Measurements from ENCODE around the gene KCNK10. TPM values are rescaled to one million over a fixed set of nuclear protein-coding genes. Genes with fewer than 3 reads are reported as not detected.

The KCNK10 gene
- total and polyA plus RNA-seq, 3 experiments from 2014 or later = not detected

- Mint-ChIP-seq H3K27ac (peak overlapping the region in 1 of 8 donors; percentile 48), H3K36me3 (no peaks in the 10 kb centered on the region), H3K4me1 (no peaks in the 10 kb centered on the region), H3K4me3 (no peak overlapping the region), H3K9me3 (no peaks in the 10 kb centered on the region), H3K27me3 (peaks cover 15 to 33% of the 10 kb centered on the region in 2 donors)
- Histone ChIP-seq H3K36me3 (ENCODE audit: insufficient read depth, low read length) (no peaks in the 10 kb centered on the region), H3K27me3 (ENCODE audit: insufficient read depth, low read length, poor library complexity, severe bottlenecking) (no peaks in the 10 kb centered on the region), H3K27ac (ENCODE audit: low read depth, low read length) (no peak overlapping the region), H3K4me1 (ENCODE audit: insufficient read depth, low read length) (no peaks in the 10 kb centered on the region), H3K9me3 (ENCODE audit: low read length) (no peaks in the 10 kb centered on the region), H3K4me3 (ENCODE audit: low read length) (no peak overlapping the region)
- ChIA-PET CTCF (no interaction called here), POLR2A (no interaction called here)
- DNase-seq = no peak
Measured at GRCh38 chr14:88255798-88256197, 67.3 kb downstream of the KCNK10 start.

GRCh38 chr14:88255196-88255595 lies 67.9 kb downstream of the KCNK10 start:
- POLR2A ChIA-PET = no interaction called here
- no peak for DNase-seq
- H3K36me3 Mint-ChIP-seq = no peaks in the 10 kb centered on the region
- H3K27ac Mint-ChIP-seq = no peak overlapping the region
- no peaks in the 10 kb centered on the region for H3K9me3 Mint-ChIP-seq
- no peak overlapping the region for H3K4me3 Mint-ChIP-seq
- no peaks in the 10 kb centered on the region for H3K9me3 ChIP-seq (ENCODE audit: low read length)
- peaks cover 17 to 36% of the 10 kb centered on the region in 2 donors for H3K27me3 Mint-ChIP-seq
- H3K27me3 ChIP-seq (ENCODE audit: insufficient read depth, low read length, poor library complexity, severe bottlenecking) = no peaks in the 10 kb centered on the region
- H3K4me1 Mint-ChIP-seq = no peaks in the 10 kb centered on the region
- no peak overlapping the region for H3K4me3 ChIP-seq (ENCODE audit: low read length)
- H3K27ac ChIP-seq (ENCODE audit: low read depth, low read length) = no peak overlapping the region
- H3K4me1 ChIP-seq (ENCODE audit: insufficient read depth, low read length) = no peaks in the 10 kb centered on the region
- CTCF ChIA-PET = no interaction called here
- H3K36me3 ChIP-seq (ENCODE audit: insufficient read depth, low read length) = no peaks in the 10 kb centered on the region

- H3K9me3 ChIP-seq (ENCODE audit: low read length) = no peaks in the 10 kb centered on the region
- ChIA-PET CTCF (no interaction called here), POLR2A (no interaction called here)
- no peak for DNase-seq
- no peaks in the 10 kb centered on the region for H3K9me3 Mint-ChIP-seq
- no peak overlapping the region for H3K4me3 Mint-ChIP-seq
- no peak overlapping the region for H3K27ac Mint-ChIP-seq
- peaks cover 10 to 36% of the 10 kb centered on the region in 2 donors for H3K27me3 Mint-ChIP-seq
- no peaks in the 10 kb centered on the region for H3K4me1 Mint-ChIP-seq
- H3K27me3 ChIP-seq (ENCODE audit: insufficient read depth, low read length, poor library complexity, severe bottlenecking) = no peaks in the 10 kb centered on the region
- H3K36me3 Mint-ChIP-seq = no peaks in the 10 kb centered on the region
- H3K27ac ChIP-seq (ENCODE audit: low read depth, low read length) = no peak overlapping the region
- no peaks in the 10 kb centered on the region for H3K36me3 ChIP-seq (ENCODE audit: insufficient read depth, low read length)
- H3K4me3 ChIP-seq (ENCODE audit: low read length) = no peak overlapping the region
- no peaks in the 10 kb centered on the region for H3K4me1 ChIP-seq (ENCODE audit: insufficient read depth, low read length)
Measured at GRCh38 chr14:88252498-88252897, 70.6 kb downstream of the KCNK10 start.

GRCh38 chr14:88251650-88252049 lies 71.4 kb downstream of the KCNK10 start:
- peaks cover 10 to 41% of the 10 kb centered on the region in 2 donors for H3K27me3 Mint-ChIP-seq
- no peak for DNase-seq
- H3K27ac Mint-ChIP-seq = no peak overlapping the region
- no peaks in the 10 kb centered on the region for H3K27me3 ChIP-seq (ENCODE audit: insufficient read depth, low read length, poor library complexity, severe bottlenecking)
- no peak overlapping the region for H3K4me3 Mint-ChIP-seq
- no peaks in the 10 kb centered on the region for H3K36me3 Mint-ChIP-seq
- H3K4me1 ChIP-seq (ENCODE audit: insufficient read depth, low read length) = no peaks in the 10 kb centered on the region
- H3K9me3 Mint-ChIP-seq = no peaks in the 10 kb centered on the region
- ChIA-PET CTCF (no interaction called here), POLR2A (no interaction called here)
- H3K9me3 ChIP-seq (ENCODE audit: low read length) = no peaks in the 10 kb centered on the region
- H3K27ac ChIP-seq (ENCODE audit: low read depth, low read length) = no peak overlapping the region
- no peaks in the 10 kb centered on the region for H3K4me1 Mint-ChIP-seq
- H3K36me3 ChIP-seq (ENCODE audit: insufficient read depth, low read length) = no peaks in the 10 kb centered on the region
- H3K4me3 ChIP-seq (ENCODE audit: low read length) = no peak overlapping the region

GRCh38 chr14:88249266-88249665 lies 73.8 kb downstream of the KCNK10 start:
- POLR2A ChIA-PET = no interaction called here
- Histone ChIP-seq H3K27ac (ENCODE audit: low read depth, low read length) (no peak overlapping the region), H3K36me3 (ENCODE audit: insufficient read depth, low read length) (no peaks in the 10 kb centered on the region), H3K4me3 (ENCODE audit: low read length) (no peak overlapping the region), H3K9me3 (ENCODE audit: low read length) (no peaks in the 10 kb centered on the region), H3K27me3 (ENCODE audit: insufficient read depth, low read length, poor library complexity, severe bottlenecking) (no peaks in the 10 kb centered on the region), H3K4me1 (ENCODE audit: insufficient read depth, low read length) (no peaks in the 10 kb centered on the region)
- Mint-ChIP-seq H3K27me3 (peaks cover 10 to 46% of the 10 kb centered on the region in 2 donors), H3K4me1 (no peaks in the 10 kb centered on the region), H3K4me3 (no peak overlapping the region), H3K36me3 (no peaks in the 10 kb centered on the region), H3K27ac (no peak overlapping the region), H3K9me3 (no peaks in the 10 kb centered on the region)
- DNase-seq = no peak
- CTCF ChIA-PET = no interaction called here

- Histone ChIP-seq H3K4me1 (ENCODE audit: insufficient read depth, low read length) (no peaks in the 10 kb centered on the region), H3K27me3 (ENCODE audit: insufficient read depth, low read length, poor library complexity, severe bottlenecking) (no peaks in the 10 kb centered on the region), H3K27ac (ENCODE audit: low read depth, low read length) (no peak overlapping the region), H3K9me3 (ENCODE audit: low read length) (no peaks in the 10 kb centered on the region), H3K36me3 (ENCODE audit: insufficient read depth, low read length) (no peaks in the 10 kb centered on the region), H3K4me3 (ENCODE audit: low read length) (no peak overlapping the region)
- no peak for DNase-seq
- Mint-ChIP-seq H3K27me3 (peaks cover 8 to 42% of the 10 kb centered on the region in 2 donors), H3K36me3 (no peaks in the 10 kb centered on the region), H3K4me1 (no peaks in the 10 kb centered on the region), H3K27ac (no peak overlapping the region), H3K4me3 (no peak overlapping the region), H3K9me3 (no peaks in the 10 kb centered on the region)
- POLR2A ChIA-PET = no interaction called here
- CTCF ChIA-PET = no interaction called here
Measured at GRCh38 chr14:88248606-88249005, 74.5 kb downstream of the KCNK10 start.

- Histone ChIP-seq H3K4me3 (ENCODE audit: low read length) (no peak overlapping the region), H3K4me1 (ENCODE audit: insufficient read depth, low read length) (no peaks in the 10 kb centered on the region), H3K27me3 (ENCODE audit: insufficient read depth, low read length, poor library complexity, severe bottlenecking) (peaks cover 3% of the 10 kb centered on the region), H3K27ac (ENCODE audit: low read depth, low read length) (no peak overlapping the region), H3K9me3 (ENCODE audit: low read length) (no peaks in the 10 kb centered on the region), H3K36me3 (ENCODE audit: insufficient read depth, low read length) (no peaks in the 10 kb centered on the region)
- Mint-ChIP-seq H3K27ac (no peak overlapping the region), H3K36me3 (no peaks in the 10 kb centered on the region), H3K9me3 (no peaks in the 10 kb centered on the region), H3K27me3 (peaks cover 7 to 45% of the 10 kb centered on the region in 2 donors), H3K4me3 (no peak overlapping the region), H3K4me1 (no peaks in the 10 kb centered on the region)
- ChIA-PET POLR2A (no interaction called here), CTCF (no interaction called here)
- DNase-seq = no peak
Measured at GRCh38 chr14:88247228-88247627, 75.8 kb downstream of the KCNK10 start.

GRCh38 chr14:88245321-88245720 lies 77.7 kb downstream of the KCNK10 start:
- Histone ChIP-seq H3K36me3 (ENCODE audit: insufficient read depth, low read length) (no peaks in the 10 kb centered on the region), H3K9me3 (ENCODE audit: low read length) (no peaks in the 10 kb centered on the region), H3K27ac (ENCODE audit: low read depth, low read length) (no peak overlapping the region), H3K27me3 (ENCODE audit: insufficient read depth, low read length, poor library complexity, severe bottlenecking) (peaks cover 3% of the 10 kb centered on the region), H3K4me3 (ENCODE audit: low read length) (no peak overlapping the region), H3K4me1 (ENCODE audit: insufficient read depth, low read length) (no peaks in the 10 kb centered on the region)
- Mint-ChIP-seq H3K36me3 (no peaks in the 10 kb centered on the region), H3K27me3 (peaks cover 2 to 51% of the 10 kb centered on the region in 2 donors), H3K4me3 (no peak overlapping the region), H3K9me3 (no peaks in the 10 kb centered on the region), H3K4me1 (no peaks in the 10 kb centered on the region), H3K27ac (no peak overlapping the region)
- ChIA-PET CTCF (no interaction called here), POLR2A (no interaction called here)
- no peak for DNase-seq

- no peaks in the 10 kb centered on the region for H3K36me3 Mint-ChIP-seq
- no peak overlapping the region for H3K27ac Mint-ChIP-seq
- H3K27ac ChIP-seq (ENCODE audit: low read depth, low read length) = no peak overlapping the region
- H3K9me3 ChIP-seq (ENCODE audit: low read length) = no peaks in the 10 kb centered on the region
- no peaks in the 10 kb centered on the region for H3K4me1 ChIP-seq (ENCODE audit: insufficient read depth, low read length)
- H3K36me3 ChIP-seq (ENCODE audit: insufficient read depth, low read length) = no peaks in the 10 kb centered on the region
- H3K4me1 Mint-ChIP-seq = no peaks in the 10 kb centered on the region
- no peaks in the 10 kb centered on the region for H3K9me3 Mint-ChIP-seq
- ChIA-PET CTCF (no interaction called here), POLR2A (no interaction called here)
- H3K4me3 ChIP-seq (ENCODE audit: low read length) = no peak overlapping the region
- H3K27me3 Mint-ChIP-seq = peaks cover 2 to 50% of the 10 kb centered on the region in 2 donors
- DNase-seq = no peak
- H3K4me3 Mint-ChIP-seq = no peak overlapping the region
- peaks cover 3% of the 10 kb centered on the region for H3K27me3 ChIP-seq (ENCODE audit: insufficient read depth, low read length, poor library complexity, severe bottlenecking)
Measured at GRCh38 chr14:88243946-88244345, 79.1 kb downstream of the KCNK10 start.
